ENCODE data around the gene NLRP3. TPM values are rescaled to one million over a fixed set of nuclear protein-coding genes. Genes with fewer than 3 reads are reported as not detected.
"Not testable (repeated sequence)": the region's sequence is repeated elsewhere in the genome, so short reads cannot be mapped to it uniquely, and the experiment has no call there.

NLRP3 gene
- polyA plus RNA-seq, 4 donors: 0.87 to 2.1 (median 1.2) TPM

GRCh38 chr1:247467129-247467528 is 51.2 kb downstream of the NLRP3 start:
- no peak for DNase-seq (ENCODE audit: low read depth in 4 of 4, low spot score in 3 of 4)

GRCh38 chr1:247468481-247469140 is 52.6 kb downstream of the NLRP3 start:
- no peak for DNase-seq (ENCODE audit: low read depth in 4 of 4, low spot score in 3 of 4)

DNA sequence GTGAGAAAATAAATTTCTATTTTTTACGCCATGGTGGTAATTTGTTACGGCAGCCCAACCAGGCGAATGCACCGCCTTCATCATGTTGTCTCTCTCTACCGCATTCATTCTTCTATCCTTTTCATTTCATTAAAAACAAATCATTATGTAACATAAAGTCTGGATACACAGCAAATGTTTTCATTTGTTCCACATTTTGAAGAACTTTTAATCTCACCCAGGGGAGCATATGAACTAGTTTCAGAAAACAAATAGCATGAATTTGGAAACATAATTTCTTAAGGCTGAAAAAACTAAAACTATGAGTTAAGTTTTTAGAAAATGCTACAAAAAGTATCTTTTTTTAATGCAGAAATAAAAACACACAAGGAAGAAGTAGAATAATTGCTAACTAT is 53.2 kb downstream of the NLRP3 start:
- no peak for DNase-seq (ENCODE audit: low read depth in 4 of 4, low spot score in 3 of 4)

- not testable (repeated sequence) for DNase-seq (ENCODE audit: low read depth in 4 of 4, low spot score in 3 of 4)
Measured at GRCh38 chr1:247470942-247471429, 55.0 kb downstream of the NLRP3 start.

DNA sequence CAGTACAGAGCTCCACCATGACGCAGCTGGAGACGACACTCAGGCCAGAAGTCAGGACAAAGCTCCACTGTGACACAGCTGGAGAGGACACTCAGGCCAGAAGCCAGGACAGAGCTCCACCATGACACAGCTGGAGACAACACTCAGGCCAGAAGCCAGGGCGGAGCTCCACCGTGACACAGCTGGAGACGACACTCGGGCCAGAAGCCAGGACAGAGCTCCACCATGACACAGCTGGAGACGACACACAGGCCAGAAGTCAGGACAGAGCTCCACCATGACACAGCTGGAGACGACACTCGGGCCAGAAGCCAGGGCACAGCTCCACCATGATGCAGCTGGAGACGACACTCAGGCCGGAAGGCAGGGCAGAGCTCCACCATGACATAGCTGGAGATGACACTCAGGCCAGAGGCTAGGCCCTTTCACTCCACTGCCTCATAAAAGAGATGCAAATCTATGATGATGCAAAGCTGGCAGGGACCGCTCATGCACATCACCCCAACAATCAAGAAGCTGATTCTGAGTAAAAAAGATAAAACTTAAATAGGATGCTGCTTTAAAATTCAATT is 55.6 kb downstream of the NLRP3 start:
- DNase-seq (ENCODE audit: low read depth in 4 of 4, low spot score in 3 of 4): no peak

DNA sequence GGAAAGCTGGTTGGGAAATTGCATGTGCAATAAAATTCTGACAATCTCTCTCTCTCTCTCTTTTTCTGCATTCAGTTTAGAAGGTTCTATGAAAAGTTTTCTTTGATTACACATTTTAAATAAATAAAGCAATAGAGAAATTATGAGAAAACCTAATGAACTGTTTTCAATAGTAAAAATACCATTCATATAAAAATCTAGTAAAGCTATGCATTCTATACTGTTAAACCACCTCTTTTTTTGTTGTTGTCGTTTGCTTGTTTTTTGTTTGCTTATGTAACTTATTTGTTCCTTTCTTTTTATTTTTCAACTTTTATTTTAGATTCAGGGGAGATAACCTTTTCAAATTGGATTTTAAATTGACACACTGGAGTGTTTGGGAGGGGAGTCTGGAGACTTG is 56.1 kb downstream of the NLRP3 start:
- DNase-seq (ENCODE audit: low read depth in 4 of 4, low spot score in 3 of 4): no peak

- no peak for DNase-seq (ENCODE audit: low read depth in 4 of 4, low spot score in 3 of 4)
Measured at GRCh38 chr1:247474367-247474766, 58.4 kb downstream of the NLRP3 start.

- DNase-seq (ENCODE audit: low read depth in 4 of 4, low spot score in 3 of 4): no peak
Measured at GRCh38 chr1:247475793-247476192, 59.8 kb downstream of the NLRP3 start.

- DNase-seq (ENCODE audit: low read depth in 4 of 4, low spot score in 3 of 4): not testable (repeated sequence)
Measured at GRCh38 chr1:247476328-247477058, 60.5 kb downstream of the NLRP3 start.

DNA sequence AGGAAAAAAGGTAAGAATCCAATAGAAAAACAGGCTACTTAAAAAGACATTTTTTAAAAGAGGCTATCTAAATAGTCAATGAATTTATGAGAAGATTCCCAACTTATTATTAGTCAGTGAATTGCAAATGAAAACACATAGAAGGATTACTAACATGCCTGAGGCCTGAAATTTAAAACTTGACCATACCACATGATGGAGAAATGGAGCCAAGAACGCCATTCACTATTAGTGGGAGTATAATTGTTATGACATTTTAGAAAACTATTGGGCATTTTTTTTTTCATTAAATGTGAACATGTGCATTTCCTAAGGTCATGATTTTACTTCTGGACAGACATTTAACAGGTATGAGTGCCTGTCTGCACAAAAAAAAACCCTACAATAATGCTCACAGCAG is 66.8 kb downstream of the NLRP3 start:
- DNase-seq (ENCODE audit: low read depth in 4 of 4, low spot score in 3 of 4): no peak

- peak in 2 of 4 donors; percentile 10 for DNase-seq (ENCODE audit: low read depth in 4 of 4, low spot score in 3 of 4)
Measured at GRCh38 chr1:247487057-247487456, 71.1 kb downstream of the NLRP3 start.

GRCh38 chr1:247491328-247491727 is 75.4 kb downstream of the NLRP3 start:
- DNase-seq (ENCODE audit: low read depth in 4 of 4, low spot score in 3 of 4): no peak

DNA sequence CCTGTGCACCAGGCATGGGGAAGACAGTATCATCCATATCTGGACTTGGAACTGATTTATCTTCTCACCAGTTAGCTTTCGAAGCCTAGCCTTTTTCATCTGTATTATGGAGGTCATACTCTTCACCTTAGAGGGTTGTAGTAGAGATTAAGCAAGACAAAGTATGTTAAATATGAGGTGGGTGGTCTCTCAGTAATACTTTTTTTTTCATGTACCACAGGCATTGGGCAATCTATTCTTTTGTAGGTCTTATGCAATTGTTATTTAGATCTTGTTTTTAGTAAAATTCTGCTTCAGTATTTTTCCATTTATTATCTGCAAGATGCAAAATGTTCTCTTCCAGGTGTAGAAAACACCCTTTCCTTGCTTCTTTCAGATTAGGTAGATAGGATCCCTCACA is 77.1 kb downstream of the NLRP3 start:
- no peak for DNase-seq (ENCODE audit: low read depth in 4 of 4, low spot score in 3 of 4)

- DNase-seq (ENCODE audit: low read depth in 4 of 4, low spot score in 3 of 4): no peak
Measured at GRCh38 chr1:247494767-247495166, 78.8 kb downstream of the NLRP3 start.

GRCh38 chr1:247496581-247497285 is 80.8 kb downstream of the NLRP3 start:
- no peak for DNase-seq (ENCODE audit: low read depth in 4 of 4, low spot score in 3 of 4)

Other genes with a start within 250 kb of the NLRP3 start
- 10 to 100 TPM in 3 of 4 donors, 1 to 10 TPM in 1; 6.2 to 31.9 (median 25.0) TPM for gene ZNF124, start 244.2 kb upstream of the NLRP3 start, polyA plus RNA-seq (ENCODE audit: insufficient read length in 4 of 4)
- under 1 TPM in 1 of 4 donors, not detected in 3; 0.15 TPM for gene VN1R5, start 160.1 kb upstream of the NLRP3 start, polyA plus RNA-seq (ENCODE audit: insufficient read length in 4 of 4)
- 10 to 100 TPM; 31.0 to 45.1 (median 35.9) TPM for gene ZNF496, start 84.3 kb upstream of the NLRP3 start, polyA plus RNA-seq (ENCODE audit: insufficient read length in 4 of 4)
- gene OR2B11, start 41.9 kb downstream of the NLRP3 start, polyA plus RNA-seq (ENCODE audit: insufficient read length in 4 of 4): under 1 TPM in 3 of 4 donors, not detected in 1; 0.04 to 0.12 (median 0.07) TPM
- gene OR2C3, start 120.3 kb downstream of the NLRP3 start, polyA plus RNA-seq (ENCODE audit: insufficient read length in 4 of 4): 1 to 10 TPM in 1 of 4 donors, under 1 TPM in 3; 0.55 to 1.7 (median 0.75) TPM
- 1 to 10 TPM in 1 of 4 donors, under 1 TPM in 3; 0.61 to 1.1 (median 0.84) TPM for gene GCSAML, start 133.0 kb downstream of the NLRP3 start, polyA plus RNA-seq (ENCODE audit: insufficient read length in 4 of 4)
- not detected for gene OR2G2, start 172.2 kb downstream of the NLRP3 start, polyA plus RNA-seq (ENCODE audit: insufficient read length in 4 of 4)
- not detected for gene OR2G3, start 189.4 kb downstream of the NLRP3 start, polyA plus RNA-seq (ENCODE audit: insufficient read length in 4 of 4)

Measured in left renal pelvis (tissue), 4 donors.